ENCODE data around the gene CDC5L.

The CDC5L gene

GRCh38 chr6:44339763-44340625 is 47.5 kb upstream of the CDC5L start:
- ATAC-seq (ENCODE audit: insufficient read depth, low read depth), result no peak
- H3K79me2 ChIP-seq (ENCODE audit: insufficient read depth, low read length), result no peaks in the 10 kb centered on the region

GRCh38 chr6:44341095-44341890 is 46.2 kb upstream of the CDC5L start:
- DNase-seq (no peak), ATAC-seq (ENCODE audit: insufficient read depth, low read depth) (no peak)
- Histone ChIP-seq H4K20me1 (ENCODE audit: insufficient read depth, low read length) (no peaks in the 10 kb centered on the region), H3K9ac (ENCODE audit: low read depth, low read length) (no peak overlapping the region), H3K36me3 (ENCODE audit: insufficient read depth, low read length) (no peaks in the 10 kb centered on the region), H3K4me1 (ENCODE audit: insufficient read depth, low read length) (no peaks in the 10 kb centered on the region), H3K27ac (ENCODE audit: low read length) (no peak overlapping the region), H3K9me3 (ENCODE audit: insufficient read depth, low read length, severe bottlenecking) (no peaks in the 10 kb centered on the region), H3K79me2 (ENCODE audit: insufficient read depth, low read length) (no peaks in the 10 kb centered on the region), H3K27me3 (ENCODE audit: insufficient read depth, low read length, poor library complexity) (peaks cover 36% of the 10 kb centered on the region), H3K4me2 (ENCODE audit: insufficient read depth, low read length) (no peak overlapping the region), H3K4me3 (ENCODE audit: low read depth in 1 of 2, low read length in 2 of 2) (no peak overlapping the region), H2AFZ (ENCODE audit: low read depth, low read length) (no peak overlapping the region)
- TF ChIP-seq CTCF (IDR thresholded peaks at IDR 0.05; ENCODE audit: borderline replicate concordance, extremely low read depth, low read length, poor library complexity, severe bottlenecking), result no peak
- no peak for TF ChIP-seq EZH2 (IDR thresholded peaks at IDR 0.05; ENCODE audit: borderline replicate concordance, low read depth, low read length, severe bottlenecking)

More at GRCh38 chr6:44339763-44340625, 47.5 kb upstream of the CDC5L start:
- no peak overlapping the region for H2AFZ ChIP-seq (ENCODE audit: low read depth, low read length)
- no peak overlapping the region for H3K4me2 ChIP-seq (ENCODE audit: insufficient read depth, low read length)
- H3K36me3 ChIP-seq (ENCODE audit: insufficient read depth, low read length), result no peaks in the 10 kb centered on the region
- TF ChIP-seq EZH2 (IDR thresholded peaks at IDR 0.05; ENCODE audit: borderline replicate concordance, low read depth, low read length, severe bottlenecking) (no peak), CTCF (IDR thresholded peaks at IDR 0.05; ENCODE audit: borderline replicate concordance, extremely low read depth, low read length, poor library complexity, severe bottlenecking) (no peak)
- no peaks in the 10 kb centered on the region for H4K20me1 ChIP-seq (ENCODE audit: insufficient read depth, low read length)
- H3K27ac ChIP-seq (ENCODE audit: low read length), result no peak overlapping the region
- H3K9ac ChIP-seq (ENCODE audit: low read depth, low read length), result no peak overlapping the region
- no peaks in the 10 kb centered on the region for H3K4me1 ChIP-seq (ENCODE audit: insufficient read depth, low read length)
- H3K27me3 ChIP-seq (ENCODE audit: insufficient read depth, low read length, poor library complexity), result peaks cover 33% of the 10 kb centered on the region
- H3K4me3 ChIP-seq (ENCODE audit: low read depth in 1 of 2, low read length in 2 of 2), result no peak overlapping the region
- no peak for DNase-seq
- H3K9me3 ChIP-seq (ENCODE audit: insufficient read depth, low read length, severe bottlenecking), result no peaks in the 10 kb centered on the region

- Histone ChIP-seq H2AFZ (ENCODE audit: low read depth, low read length) (no peak overlapping the region), H3K27ac (ENCODE audit: low read length) (no peak overlapping the region), H3K9me3 (ENCODE audit: insufficient read depth, low read length, severe bottlenecking) (no peaks in the 10 kb centered on the region), H3K9ac (ENCODE audit: low read depth, low read length) (no peak overlapping the region), H3K27me3 (ENCODE audit: insufficient read depth, low read length, poor library complexity) (peaks cover 33% of the 10 kb centered on the region), H4K20me1 (ENCODE audit: insufficient read depth, low read length) (no peaks in the 10 kb centered on the region), H3K4me1 (ENCODE audit: insufficient read depth, low read length) (no peaks in the 10 kb centered on the region), H3K79me2 (ENCODE audit: insufficient read depth, low read length) (no peaks in the 10 kb centered on the region), H3K4me3 (ENCODE audit: low read depth in 1 of 2, low read length in 2 of 2) (no peak overlapping the region), H3K4me2 (ENCODE audit: insufficient read depth, low read length) (no peak overlapping the region), H3K36me3 (ENCODE audit: insufficient read depth, low read length) (no peaks in the 10 kb centered on the region)
- no peak for ATAC-seq (ENCODE audit: insufficient read depth, low read depth)
- TF ChIP-seq CTCF (IDR thresholded peaks at IDR 0.05; ENCODE audit: borderline replicate concordance, extremely low read depth, low read length, poor library complexity, severe bottlenecking) (no peak), EZH2 (IDR thresholded peaks at IDR 0.05; ENCODE audit: borderline replicate concordance, low read depth, low read length, severe bottlenecking) (no peak)
- no peak for DNase-seq
These were observed 45.5 kb upstream of the CDC5L start for GRCh38 chr6:44342052-44342451.

All from DND-41 (cell line).